ENCODE data around the gene ZP3. TPM values are rescaled to one million over a fixed set of nuclear protein-coding genes. Genes with fewer than 3 reads are reported as not detected.
A peak's percentile ranks its signal among the peaks of the same experiment; 100 is the strongest.
"Not testable (repeated sequence)": the region's sequence is repeated elsewhere in the genome, so short reads cannot be mapped to it uniquely, and the experiment has no call there.

ZP3 gene
- total and polyA plus RNA-seq, 4 donors, result 0.38 to 3.2 (median 1.8) TPM

- intact Hi-C loops (cut with DNase I), result not testable (repeated sequence)
- WGBS, 2 donors, result 93 to 95% methylated on average over 6 to 11 of the region's 12 CpGs
Measured at GRCh38 chr7:76443846-76444245, 19.1 kb downstream of the ZP3 start.

GRCh38 chr7:76445577-76446008 lies 20.8 kb downstream of the ZP3 start:
- H3K27me3 ChIP-seq (ENCODE audit: control insufficient read depth in 1 of 2, insufficient read depth in 2 of 2, low read length in 1 of 2); H3K4me1 ChIP-seq (ENCODE audit: control insufficient read depth in 1 of 2, insufficient read depth in 2 of 2, low read length in 2 of 2); H3K27ac ChIP-seq (ENCODE audit: low read depth in 1 of 2, low read length in 2 of 2); intact Hi-C loops (cut with DNase I); H3K9me3 ChIP-seq (ENCODE audit: control insufficient read depth, low read length); H3K4me3 ChIP-seq (ENCODE audit: low read length in 2 of 2); H3K36me3 ChIP-seq (ENCODE audit: control insufficient read depth in 1 of 2, insufficient read depth in 2 of 2, low read length in 1 of 2): not testable (repeated sequence)
- ATAC-seq (ENCODE audit: low FRiP score), result peak; percentile 92
- WGBS, 2 donors, result 5% methylated on average over 4 of the region's 5 CpGs
- peak in 1 of 2 donors; percentile 56 for DNase-seq

More at GRCh38 chr7:76443846-76444245, 19.1 kb downstream of the ZP3 start:
- not testable (repeated sequence) for DNase-seq; H3K36me3 ChIP-seq (ENCODE audit: control insufficient read depth in 1 of 2, insufficient read depth in 2 of 2, low read length in 1 of 2); H3K4me1 ChIP-seq (ENCODE audit: control insufficient read depth in 1 of 2, insufficient read depth in 2 of 2, low read length in 2 of 2); ATAC-seq (ENCODE audit: low FRiP score); H3K27ac ChIP-seq (ENCODE audit: low read depth in 1 of 2, low read length in 2 of 2); H3K9me3 ChIP-seq (ENCODE audit: control insufficient read depth, low read length); H3K27me3 ChIP-seq (ENCODE audit: control insufficient read depth in 1 of 2, insufficient read depth in 2 of 2, low read length in 1 of 2); H3K4me3 ChIP-seq (ENCODE audit: low read length in 2 of 2)

GRCh38 chr7:76457017-76457416 lies 32.3 kb downstream of the ZP3 start:
- H3K27me3 ChIP-seq (ENCODE audit: control insufficient read depth in 1 of 2, insufficient read depth in 2 of 2, low read length in 1 of 2); H3K9me3 ChIP-seq (ENCODE audit: control insufficient read depth, low read length); intact Hi-C loops (cut with DNase I); ATAC-seq (ENCODE audit: low FRiP score); DNase-seq; H3K4me3 ChIP-seq (ENCODE audit: low read length in 2 of 2); H3K27ac ChIP-seq (ENCODE audit: low read depth in 1 of 2, low read length in 2 of 2); H3K36me3 ChIP-seq (ENCODE audit: control insufficient read depth in 1 of 2, insufficient read depth in 2 of 2, low read length in 1 of 2); H3K4me1 ChIP-seq (ENCODE audit: control insufficient read depth in 1 of 2, insufficient read depth in 2 of 2, low read length in 2 of 2): not testable (repeated sequence)
- 44% methylated on average over 2 of the region's 4 CpGs; no CpG with 5 or more reads in 1 of the 2 donors for WGBS, 2 donors

GRCh38 chr7:76458504-76458903 lies 33.8 kb downstream of the ZP3 start:
- intact Hi-C loops (cut with DNase I); H3K4me1 ChIP-seq (ENCODE audit: control insufficient read depth in 1 of 2, insufficient read depth in 2 of 2, low read length in 2 of 2); H3K27ac ChIP-seq (ENCODE audit: low read depth in 1 of 2, low read length in 2 of 2); H3K4me3 ChIP-seq (ENCODE audit: low read length in 2 of 2); DNase-seq; ATAC-seq (ENCODE audit: low FRiP score); H3K27me3 ChIP-seq (ENCODE audit: control insufficient read depth in 1 of 2, insufficient read depth in 2 of 2, low read length in 1 of 2); H3K36me3 ChIP-seq (ENCODE audit: control insufficient read depth in 1 of 2, insufficient read depth in 2 of 2, low read length in 1 of 2); H3K9me3 ChIP-seq (ENCODE audit: control insufficient read depth, low read length): not testable (repeated sequence)
- 34 to 40% methylated on average over 1 of the region's 4 CpGs for WGBS, 2 donors

- H3K9me3 ChIP-seq (ENCODE audit: control insufficient read depth, low read length); ATAC-seq (ENCODE audit: low FRiP score); H3K4me1 ChIP-seq (ENCODE audit: control insufficient read depth in 1 of 2, insufficient read depth in 2 of 2, low read length in 2 of 2); intact Hi-C loops (cut with DNase I); DNase-seq; H3K36me3 ChIP-seq (ENCODE audit: control insufficient read depth in 1 of 2, insufficient read depth in 2 of 2, low read length in 1 of 2); H3K27me3 ChIP-seq (ENCODE audit: control insufficient read depth in 1 of 2, insufficient read depth in 2 of 2, low read length in 1 of 2); H3K4me3 ChIP-seq (ENCODE audit: low read length in 2 of 2); H3K27ac ChIP-seq (ENCODE audit: low read depth in 1 of 2, low read length in 2 of 2): not testable (repeated sequence)
- 87 to 90% methylated on average over 11 to 14 of the region's 20 CpGs for WGBS, 2 donors
Measured at GRCh38 chr7:76460767-76461166, 36.0 kb downstream of the ZP3 start.

GRCh38 chr7:76461464-76462101 lies 36.8 kb downstream of the ZP3 start, which contains the start of gene DTX2:
TSS of gene DTX2 (plus strand) at chr7:76461709. CDS start at chr7:76480510, 18,801 bp downstream.
- 1% methylated on average over 21 of the region's 54 CpGs; no CpG with 5 or more reads in 1 of the 2 donors for WGBS, 2 donors
- not testable (repeated sequence) for H3K27ac ChIP-seq (ENCODE audit: low read depth in 1 of 2, low read length in 2 of 2)

GRCh38 chr7:76462271-76462882 lies 37.6 kb downstream of the ZP3 start:
- no CpG with 5 or more reads among the region's 17 CpGs for WGBS, 2 donors
- H3K9me3 ChIP-seq (ENCODE audit: control insufficient read depth, low read length); H3K4me3 ChIP-seq (ENCODE audit: low read length in 2 of 2); H3K36me3 ChIP-seq (ENCODE audit: control insufficient read depth in 1 of 2, insufficient read depth in 2 of 2, low read length in 1 of 2); H3K27ac ChIP-seq (ENCODE audit: low read depth in 1 of 2, low read length in 2 of 2); H3K27me3 ChIP-seq (ENCODE audit: control insufficient read depth in 1 of 2, insufficient read depth in 2 of 2, low read length in 1 of 2); intact Hi-C loops (cut with DNase I); H3K4me1 ChIP-seq (ENCODE audit: control insufficient read depth in 1 of 2, insufficient read depth in 2 of 2, low read length in 2 of 2); DNase-seq: not testable (repeated sequence)
- ATAC-seq (ENCODE audit: low FRiP score), result peak; percentile 51

More at GRCh38 chr7:76461464-76462101, 36.8 kb downstream of the ZP3 start, which contains the start of gene DTX2:
- H3K9me3 ChIP-seq (ENCODE audit: control insufficient read depth, low read length); H3K36me3 ChIP-seq (ENCODE audit: control insufficient read depth in 1 of 2, insufficient read depth in 2 of 2, low read length in 1 of 2); H3K4me1 ChIP-seq (ENCODE audit: control insufficient read depth in 1 of 2, insufficient read depth in 2 of 2, low read length in 2 of 2); intact Hi-C loops (cut with DNase I); H3K27me3 ChIP-seq (ENCODE audit: control insufficient read depth in 1 of 2, insufficient read depth in 2 of 2, low read length in 1 of 2): not testable (repeated sequence)
- ATAC-seq (ENCODE audit: low FRiP score), result peak; percentile 96
- H3K4me3 ChIP-seq (ENCODE audit: low read length in 2 of 2), result peak within 1 kb of the TSS in 1 of 2 donors; percentile 40
- peak in 1 of 2 donors; percentile 82 for DNase-seq

GRCh38 chr7:76464959-76465358 lies 40.2 kb downstream of the ZP3 start:
- ATAC-seq (ENCODE audit: low FRiP score); H3K4me3 ChIP-seq (ENCODE audit: low read length in 2 of 2); intact Hi-C loops (cut with DNase I); H3K27ac ChIP-seq (ENCODE audit: low read depth in 1 of 2, low read length in 2 of 2); H3K4me1 ChIP-seq (ENCODE audit: control insufficient read depth in 1 of 2, insufficient read depth in 2 of 2, low read length in 2 of 2); H3K36me3 ChIP-seq (ENCODE audit: control insufficient read depth in 1 of 2, insufficient read depth in 2 of 2, low read length in 1 of 2); H3K9me3 ChIP-seq (ENCODE audit: control insufficient read depth, low read length); H3K27me3 ChIP-seq (ENCODE audit: control insufficient read depth in 1 of 2, insufficient read depth in 2 of 2, low read length in 1 of 2); DNase-seq: not testable (repeated sequence)
- 83% methylated on average over 4 of the region's 5 CpGs for WGBS, 2 donors

GRCh38 chr7:76465950-76466349 lies 41.2 kb downstream of the ZP3 start:
- intact Hi-C loops (cut with DNase I), result not testable (repeated sequence)
- peak; percentile 42 for ATAC-seq (ENCODE audit: low FRiP score)
- no CpG with 5 or more reads among the region's 8 CpGs for WGBS, 2 donors

More at GRCh38 chr7:76465950-76466349, 41.2 kb downstream of the ZP3 start:
- not testable (repeated sequence) for H3K9me3 ChIP-seq (ENCODE audit: control insufficient read depth, low read length); H3K27me3 ChIP-seq (ENCODE audit: control insufficient read depth in 1 of 2, insufficient read depth in 2 of 2, low read length in 1 of 2); H3K4me1 ChIP-seq (ENCODE audit: control insufficient read depth in 1 of 2, insufficient read depth in 2 of 2, low read length in 2 of 2); H3K36me3 ChIP-seq (ENCODE audit: control insufficient read depth in 1 of 2, insufficient read depth in 2 of 2, low read length in 1 of 2); H3K27ac ChIP-seq (ENCODE audit: low read depth in 1 of 2, low read length in 2 of 2); DNase-seq; H3K4me3 ChIP-seq (ENCODE audit: low read length in 2 of 2)

Measured in aorta (tissue), 5 donors.